Esophagus muscularis mucosa (tissue), 4 donors: Measurements from ENCODE around the gene KCNQ5. TPM values are rescaled to one million over a fixed set of nuclear protein-coding genes. Genes with fewer than 3 reads are reported as not detected.

Source experiments
- DNase-seq: peaks from one replicate; pipeline ENCODE4 v3.0.0-alpha.2; 2017; ENCODE audit errors: extremely low spot score
- H3K27ac ChIP-seq, 4 donors: fragments of 200-600 bp; sonication (generic); replicated peaks in 1 of 4; 1 replicate in 3 of 4; 2 replicates in 1 of 4; pipeline ENCODE4 v1.5.1; 2016 to 2019; ENCODE audit warnings: mild to moderate bottlenecking in 1 of 4
- H3K27me3 ChIP-seq, 4 donors: fragments of 200-600 bp; sonication (generic); one replicate each; pipeline versions ENCODE4 v1.5.1 to v1.6.0; 2016 to 2019
- H3K36me3 ChIP-seq, 4 donors: fragments of 200-600 bp; sonication (generic); one replicate each; pipeline ENCODE4 v1.5.1; 2016 to 2019
- H3K4me1 ChIP-seq, 4 donors: fragments of 200-600 bp; sonication (generic); one replicate each; pipeline ENCODE4 v1.5.1; 2016 to 2019
- H3K4me3 ChIP-seq, 4 donors: fragments of 200-600 bp; sonication (generic); 1 replicate in 2 of 4; 2 replicates in 2 of 4; pipeline ENCODE4 v1.5.1; 2016 to 2019; ENCODE audit warnings: mild to moderate bottlenecking in 4 of 4, moderate library complexity in 1 of 4
- H3K9me3 ChIP-seq, 4 donors: fragments of 200-600 bp; sonication (generic); 1 replicate in 3 of 4; 2 replicates in 1 of 4; pipeline ENCODE4 v1.5.1; 2016 to 2019
- EP300 ChIP-seq: sonication (generic); formaldehyde crosslinking; IDR thresholded peaks from one replicate; pipeline ENCODE4 v1.6.1; 2017; ENCODE audit warnings: antibody characterized with exemption
- POLR2A ChIP-seq: fragments of 450-650 bp; IDR thresholded peaks from one replicate; pipeline ENCODE4 v1.6.1; 2017; ENCODE audit warnings: antibody characterized with exemption, moderate library complexity, mild to moderate bottlenecking, low read depth
- POLR2AphosphoS5 ChIP-seq, 2 donors: sonication (generic); formaldehyde crosslinking; IDR thresholded peaks; one replicate each; pipeline ENCODE4 v1.6.1; 2017; ENCODE audit warnings: antibody characterized with exemption in 2 of 2
- WGBS: methylation state at CpG from one replicate; pipeline ENCODE4 v1.1.5; 2018; 5-methylcytosine and 5-hydroxymethylcytosine counted together
- intact Hi-C: fragments of 100-400 bp; cut with DNase I; formaldehyde crosslinking; loops from one replicate; pipeline ENCODE4 v1.15.1; 2023
- total RNA-seq, 4 donors: library from RNA; depleted of rRNA; stranded (reverse); fragments of >200 nt; gene quantifications; one replicate each; pipeline versions ENCODE4 v1.1.0 to v1.2.1, GENCODE V29; 2016
- TF ChIP-seq, protein P1 (sequence below), 3 experiments: fragments of 200-600 bp in 2 of 3; fragments of 450-650 bp in 1 of 3; sonication (generic) in 2 of 3; IDR thresholded peaks; one replicate each; pipeline ENCODE4 v1.5.1; 2017 to 2019; ENCODE audit warnings: antibody characterized with exemption in 3 of 3, mild to moderate bottlenecking in 2 of 3, moderate library complexity in 1 of 3

Gene KCNQ5
- total RNA-seq, 4 donors from 2014 or later: 1.2 to 2.2 (median 1.8) TPM

DNA sequence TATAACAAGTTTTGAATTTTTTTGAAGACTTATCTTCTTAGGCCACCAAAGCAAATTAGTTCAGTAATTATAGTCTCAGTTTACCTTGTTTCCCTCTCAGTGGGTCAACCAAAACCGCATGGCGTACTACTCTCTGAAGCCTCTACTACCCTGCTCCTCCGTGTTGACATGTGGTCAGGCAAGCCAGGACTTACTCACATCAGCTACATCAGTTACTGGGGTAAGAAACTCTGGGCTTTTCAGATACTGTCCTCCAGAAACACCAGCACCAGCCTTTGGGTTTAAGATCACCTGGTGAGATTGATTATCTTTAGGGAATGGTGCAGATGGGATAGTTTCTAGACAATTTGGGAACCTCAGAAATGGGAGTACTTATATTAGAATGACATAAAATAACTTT is 55.1 kb downstream of the KCNQ5 start:
- no peak for DNase-seq
- Histone ChIP-seq H3K27me3 (no peaks in the 10 kb centered on the region), H3K4me1 (no peaks in the 10 kb centered on the region), H3K27ac (no peak overlapping the region), H3K4me3 (no peak overlapping the region), H3K9me3 (no peaks in the 10 kb centered on the region), H3K36me3 (no peaks in the 10 kb centered on the region)
- WGBS: 92% methylated on average over 3 of the region's 3 CpGs
- intact Hi-C loops: no loop called here
- no peak for TF ChIP-seq POLR2AphosphoS5 (IDR thresholded peaks at IDR 0.05)
- no peak for TF ChIP-seq EP300
- TF ChIP-seq POLR2A: no peak
- TF ChIP-seq, protein P1, sequence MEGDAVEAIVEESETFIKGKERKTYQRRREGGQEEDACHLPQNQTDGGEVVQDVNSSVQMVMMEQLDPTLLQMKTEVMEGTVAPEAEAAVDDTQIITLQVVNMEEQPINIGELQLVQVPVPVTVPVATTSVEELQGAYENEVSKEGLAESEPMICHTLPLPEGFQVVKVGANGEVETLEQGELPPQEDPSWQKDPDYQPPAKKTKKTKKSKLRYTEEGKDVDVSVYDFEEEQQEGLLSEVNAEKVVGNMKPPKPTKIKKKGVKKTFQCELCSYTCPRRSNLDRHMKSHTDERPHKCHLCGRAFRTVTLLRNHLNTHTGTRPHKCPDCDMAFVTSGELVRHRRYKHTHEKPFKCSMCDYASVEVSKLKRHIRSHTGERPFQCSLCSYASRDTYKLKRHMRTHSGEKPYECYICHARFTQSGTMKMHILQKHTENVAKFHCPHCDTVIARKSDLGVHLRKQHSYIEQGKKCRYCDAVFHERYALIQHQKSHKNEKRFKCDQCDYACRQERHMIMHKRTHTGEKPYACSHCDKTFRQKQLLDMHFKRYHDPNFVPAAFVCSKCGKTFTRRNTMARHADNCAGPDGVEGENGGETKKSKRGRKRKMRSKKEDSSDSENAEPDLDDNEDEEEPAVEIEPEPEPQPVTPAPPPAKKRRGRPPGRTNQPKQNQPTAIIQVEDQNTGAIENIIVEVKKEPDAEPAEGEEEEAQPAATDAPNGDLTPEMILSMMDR (IDR thresholded peaks at IDR 0.05): no peak

GRCh38 chr6:72677740-72678139 is 55.9 kb downstream of the KCNQ5 start:
- Histone ChIP-seq H3K4me1 (no peaks in the 10 kb centered on the region), H3K27ac (no peak overlapping the region), H3K4me3 (no peak overlapping the region), H3K36me3 (no peaks in the 10 kb centered on the region), H3K9me3 (no peaks in the 10 kb centered on the region), H3K27me3 (no peaks in the 10 kb centered on the region)
- WGBS: 90% methylated on average over 1 of the region's 1 CpG
- intact Hi-C loops: no loop called here
- no peak for DNase-seq
- TF ChIP-seq POLR2A (no peak), POLR2AphosphoS5 (IDR thresholded peaks at IDR 0.05) (no peak), EP300 (no peak)
- TF ChIP-seq, protein P1 (IDR thresholded peaks at IDR 0.05): no peak

GRCh38 chr6:72683797-72684196 is 61.9 kb downstream of the KCNQ5 start:
- WGBS: 98% methylated on average over 3 of the region's 3 CpGs
- TF ChIP-seq EP300 (no peak), POLR2AphosphoS5 (IDR thresholded peaks at IDR 0.05) (no peak), POLR2A (no peak)
- TF ChIP-seq, protein P1 (IDR thresholded peaks at IDR 0.05): no peak
- intact Hi-C loops: no loop called here
- H3K4me3 ChIP-seq: no peak overlapping the region
- H3K4me1 ChIP-seq: no peaks in the 10 kb centered on the region
- DNase-seq: no peak
- no peaks in the 10 kb centered on the region for H3K36me3 ChIP-seq
- no peaks in the 10 kb centered on the region for H3K9me3 ChIP-seq
- no peak overlapping the region for H3K27ac ChIP-seq
- H3K27me3 ChIP-seq: no peaks in the 10 kb centered on the region

DNA sequence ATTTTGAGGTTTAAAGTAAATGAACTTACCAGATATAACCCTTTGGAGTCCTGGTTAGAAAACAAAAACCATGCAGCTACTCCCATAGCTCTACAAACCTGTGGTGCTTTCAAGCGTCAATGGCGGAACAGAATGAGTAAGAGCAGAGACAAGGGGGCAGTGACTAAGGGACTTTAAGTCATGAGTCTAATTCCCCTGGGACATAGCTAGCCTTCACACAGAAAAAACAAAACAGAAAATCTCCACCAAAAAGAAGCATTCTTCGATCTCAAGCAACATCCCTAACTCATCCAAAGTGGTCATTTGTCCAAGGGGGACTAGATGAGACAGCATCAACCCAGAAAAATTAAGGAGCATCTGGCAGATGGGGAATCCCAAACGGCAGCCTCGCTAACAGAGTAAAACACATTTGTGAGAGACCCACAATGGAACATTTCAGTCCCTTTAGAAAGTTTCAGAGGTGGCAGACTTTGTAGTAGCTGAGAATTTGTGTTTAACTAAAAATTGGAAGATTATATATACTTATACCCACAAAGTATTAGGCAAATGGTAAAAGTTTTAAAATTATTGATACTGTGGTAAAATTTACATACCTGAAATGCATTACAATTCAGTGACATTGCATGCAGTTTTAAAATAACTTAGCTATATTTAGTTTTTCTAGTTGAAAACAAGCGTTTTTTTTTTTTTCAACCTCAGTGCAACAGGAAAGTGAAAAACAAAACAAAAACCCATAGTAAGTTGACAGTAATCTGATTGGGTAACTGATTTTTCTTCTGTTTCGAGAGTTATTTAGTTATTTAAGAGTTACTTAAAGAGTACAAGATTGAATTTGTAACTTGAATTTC is 67.5 kb downstream of the KCNQ5 start:
- Histone ChIP-seq H3K4me1 (no peaks in the 10 kb centered on the region), H3K4me3 (no peak overlapping the region), H3K27me3 (no peaks in the 10 kb centered on the region), H3K36me3 (no peaks in the 10 kb centered on the region), H3K9me3 (no peaks in the 10 kb centered on the region), H3K27ac (no peak overlapping the region)
- intact Hi-C loops: no loop called here
- 88% methylated on average over 7 of the region's 7 CpGs for WGBS
- TF ChIP-seq, protein P1 (IDR thresholded peaks at IDR 0.05): no peak
- no peak for TF ChIP-seq POLR2AphosphoS5 (IDR thresholded peaks at IDR 0.05)
- no peak for TF ChIP-seq EP300
- TF ChIP-seq POLR2A: no peak
- no peak for DNase-seq
